K562 (cell line): ENCODE measurements around the gene C5AR2. TPM values are rescaled to one million over a fixed set of nuclear protein-coding genes. Genes with fewer than 3 reads are reported as not detected.

ENCODE experiments used
- polyA plus RNA-seq, 8 experiments: library from polyadenylated mRNA; depleted of rRNA in 4 of 8; stranded (reverse) in 5 of 8; unstranded in 3 of 8; fragments of >200 nt; fragmentation: Nextera tagmentation in 2 of 8; fragmentation: Illumina TruSeq in 1 of 8; extraction: Ambion mirVana in 2 of 8; extraction: Trizol in 1 of 8; gene quantifications; 2 replicates each; pipeline versions ENCODE4 v1.2.1 to v1.2.3, GENCODE V29; 2011 to 2014; ENCODE audit warnings: inconsistent platforms in 1 of 8, missing spikeins in 1 of 8
- total RNA-seq, 7 experiments: library from RNA; depleted of rRNA in 6 of 7; stranded (reverse); fragments of >200 nt in 6 of 7; fragmentation: Illumina TruSeq in 2 of 7; extraction: Trizol in 2 of 7; gene quantifications; 2 replicates each; pipeline versions ENCODE4 v1.2.1 to v1.2.3, GENCODE V29; 2011 to 2021; ENCODE audit warnings: low replicate concordance in 1 of 7
- TF ChIP-seq, protein P1 (sequence below): fragments of 450-650 bp; IDR thresholded peaks from 2 replicates; pipeline ENCODE4 v1.6.1; 2016; ENCODE audit warnings: mild to moderate bottlenecking, moderate library complexity
- TF ChIP-seq, protein P2 (sequence below), 2 experiments: fragments of 450-650 bp in 1 of 2; sonication (generic) in 1 of 2; formaldehyde crosslinking in 1 of 2; IDR thresholded peaks; 2 replicates each; pipeline versions ENCODE4 v1.7.1 to v1.9.0; 2016 to 2022; ENCODE audit warnings: inconsistent platforms in 1 of 2, mild to moderate bottlenecking in 1 of 2, missing genetic modification reagents in 1 of 2
- TF ChIP-seq, protein P3 (sequence below): fragments of 450-650 bp; IDR thresholded peaks from 2 replicates; pipeline ENCODE4 v1.6.1; 2016; ENCODE audit warnings: antibody characterized with exemption

Gene C5AR2
- total and polyA plus RNA-seq, 9 of the 15 experiments (the other 6 are each of a cell fraction or from before 2014, with no cell fraction given): 0.01 to 1.1 (median 0.13) TPM

DNA sequence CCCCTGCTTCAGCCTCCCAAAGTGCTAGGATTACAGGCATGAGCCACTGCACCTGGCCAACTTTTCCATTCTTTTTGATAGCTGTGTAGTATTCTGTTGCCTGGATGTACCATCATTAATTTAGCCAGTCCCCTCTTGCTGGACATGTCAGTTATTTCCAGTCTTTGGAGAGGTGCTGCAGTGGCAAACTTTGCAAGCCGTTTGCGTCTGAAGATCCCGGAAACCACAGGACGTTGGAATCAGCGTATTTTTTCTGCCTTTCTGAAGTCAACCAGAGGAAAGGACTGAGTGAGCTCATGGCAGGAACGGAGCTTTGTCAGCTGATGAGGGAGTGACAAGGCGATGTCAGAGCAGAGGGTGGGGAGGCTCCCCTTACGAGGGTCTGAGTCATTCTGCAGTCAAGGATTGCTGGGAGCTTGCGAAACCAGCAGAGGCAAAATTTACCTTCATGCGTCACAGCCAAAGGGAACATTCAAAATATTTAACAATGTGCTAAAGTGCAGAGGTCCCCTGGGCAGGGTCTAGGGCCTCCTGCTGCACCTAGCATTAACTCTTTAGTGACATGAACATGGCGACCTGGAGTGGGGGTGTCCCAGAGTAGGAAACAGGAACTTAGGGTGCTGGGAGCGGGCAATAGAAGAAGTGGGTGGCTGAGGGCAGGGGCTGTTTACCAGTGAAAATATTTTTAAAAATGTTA is 16.7 kb upstream of the C5AR2 start (continued):
- TF ChIP-seq, protein P1, sequence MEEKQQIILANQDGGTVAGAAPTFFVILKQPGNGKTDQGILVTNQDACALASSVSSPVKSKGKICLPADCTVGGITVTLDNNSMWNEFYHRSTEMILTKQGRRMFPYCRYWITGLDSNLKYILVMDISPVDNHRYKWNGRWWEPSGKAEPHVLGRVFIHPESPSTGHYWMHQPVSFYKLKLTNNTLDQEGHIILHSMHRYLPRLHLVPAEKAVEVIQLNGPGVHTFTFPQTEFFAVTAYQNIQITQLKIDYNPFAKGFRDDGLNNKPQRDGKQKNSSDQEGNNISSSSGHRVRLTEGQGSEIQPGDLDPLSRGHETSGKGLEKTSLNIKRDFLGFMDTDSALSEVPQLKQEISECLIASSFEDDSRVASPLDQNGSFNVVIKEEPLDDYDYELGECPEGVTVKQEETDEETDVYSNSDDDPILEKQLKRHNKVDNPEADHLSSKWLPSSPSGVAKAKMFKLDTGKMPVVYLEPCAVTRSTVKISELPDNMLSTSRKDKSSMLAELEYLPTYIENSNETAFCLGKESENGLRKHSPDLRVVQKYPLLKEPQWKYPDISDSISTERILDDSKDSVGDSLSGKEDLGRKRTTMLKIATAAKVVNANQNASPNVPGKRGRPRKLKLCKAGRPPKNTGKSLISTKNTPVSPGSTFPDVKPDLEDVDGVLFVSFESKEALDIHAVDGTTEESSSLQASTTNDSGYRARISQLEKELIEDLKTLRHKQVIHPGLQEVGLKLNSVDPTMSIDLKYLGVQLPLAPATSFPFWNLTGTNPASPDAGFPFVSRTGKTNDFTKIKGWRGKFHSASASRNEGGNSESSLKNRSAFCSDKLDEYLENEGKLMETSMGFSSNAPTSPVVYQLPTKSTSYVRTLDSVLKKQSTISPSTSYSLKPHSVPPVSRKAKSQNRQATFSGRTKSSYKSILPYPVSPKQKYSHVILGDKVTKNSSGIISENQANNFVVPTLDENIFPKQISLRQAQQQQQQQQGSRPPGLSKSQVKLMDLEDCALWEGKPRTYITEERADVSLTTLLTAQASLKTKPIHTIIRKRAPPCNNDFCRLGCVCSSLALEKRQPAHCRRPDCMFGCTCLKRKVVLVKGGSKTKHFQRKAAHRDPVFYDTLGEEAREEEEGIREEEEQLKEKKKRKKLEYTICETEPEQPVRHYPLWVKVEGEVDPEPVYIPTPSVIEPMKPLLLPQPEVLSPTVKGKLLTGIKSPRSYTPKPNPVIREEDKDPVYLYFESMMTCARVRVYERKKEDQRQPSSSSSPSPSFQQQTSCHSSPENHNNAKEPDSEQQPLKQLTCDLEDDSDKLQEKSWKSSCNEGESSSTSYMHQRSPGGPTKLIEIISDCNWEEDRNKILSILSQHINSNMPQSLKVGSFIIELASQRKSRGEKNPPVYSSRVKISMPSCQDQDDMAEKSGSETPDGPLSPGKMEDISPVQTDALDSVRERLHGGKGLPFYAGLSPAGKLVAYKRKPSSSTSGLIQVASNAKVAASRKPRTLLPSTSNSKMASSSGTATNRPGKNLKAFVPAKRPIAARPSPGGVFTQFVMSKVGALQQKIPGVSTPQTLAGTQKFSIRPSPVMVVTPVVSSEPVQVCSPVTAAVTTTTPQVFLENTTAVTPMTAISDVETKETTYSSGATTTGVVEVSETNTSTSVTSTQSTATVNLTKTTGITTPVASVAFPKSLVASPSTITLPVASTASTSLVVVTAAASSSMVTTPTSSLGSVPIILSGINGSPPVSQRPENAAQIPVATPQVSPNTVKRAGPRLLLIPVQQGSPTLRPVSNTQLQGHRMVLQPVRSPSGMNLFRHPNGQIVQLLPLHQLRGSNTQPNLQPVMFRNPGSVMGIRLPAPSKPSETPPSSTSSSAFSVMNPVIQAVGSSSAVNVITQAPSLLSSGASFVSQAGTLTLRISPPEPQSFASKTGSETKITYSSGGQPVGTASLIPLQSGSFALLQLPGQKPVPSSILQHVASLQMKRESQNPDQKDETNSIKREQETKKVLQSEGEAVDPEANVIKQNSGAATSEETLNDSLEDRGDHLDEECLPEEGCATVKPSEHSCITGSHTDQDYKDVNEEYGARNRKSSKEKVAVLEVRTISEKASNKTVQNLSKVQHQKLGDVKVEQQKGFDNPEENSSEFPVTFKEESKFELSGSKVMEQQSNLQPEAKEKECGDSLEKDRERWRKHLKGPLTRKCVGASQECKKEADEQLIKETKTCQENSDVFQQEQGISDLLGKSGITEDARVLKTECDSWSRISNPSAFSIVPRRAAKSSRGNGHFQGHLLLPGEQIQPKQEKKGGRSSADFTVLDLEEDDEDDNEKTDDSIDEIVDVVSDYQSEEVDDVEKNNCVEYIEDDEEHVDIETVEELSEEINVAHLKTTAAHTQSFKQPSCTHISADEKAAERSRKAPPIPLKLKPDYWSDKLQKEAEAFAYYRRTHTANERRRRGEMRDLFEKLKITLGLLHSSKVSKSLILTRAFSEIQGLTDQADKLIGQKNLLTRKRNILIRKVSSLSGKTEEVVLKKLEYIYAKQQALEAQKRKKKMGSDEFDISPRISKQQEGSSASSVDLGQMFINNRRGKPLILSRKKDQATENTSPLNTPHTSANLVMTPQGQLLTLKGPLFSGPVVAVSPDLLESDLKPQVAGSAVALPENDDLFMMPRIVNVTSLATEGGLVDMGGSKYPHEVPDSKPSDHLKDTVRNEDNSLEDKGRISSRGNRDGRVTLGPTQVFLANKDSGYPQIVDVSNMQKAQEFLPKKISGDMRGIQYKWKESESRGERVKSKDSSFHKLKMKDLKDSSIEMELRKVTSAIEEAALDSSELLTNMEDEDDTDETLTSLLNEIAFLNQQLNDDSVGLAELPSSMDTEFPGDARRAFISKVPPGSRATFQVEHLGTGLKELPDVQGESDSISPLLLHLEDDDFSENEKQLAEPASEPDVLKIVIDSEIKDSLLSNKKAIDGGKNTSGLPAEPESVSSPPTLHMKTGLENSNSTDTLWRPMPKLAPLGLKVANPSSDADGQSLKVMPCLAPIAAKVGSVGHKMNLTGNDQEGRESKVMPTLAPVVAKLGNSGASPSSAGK: peak; percentile 45; the same call in 1 of the 2 replicates
- TF ChIP-seq, protein P2, sequence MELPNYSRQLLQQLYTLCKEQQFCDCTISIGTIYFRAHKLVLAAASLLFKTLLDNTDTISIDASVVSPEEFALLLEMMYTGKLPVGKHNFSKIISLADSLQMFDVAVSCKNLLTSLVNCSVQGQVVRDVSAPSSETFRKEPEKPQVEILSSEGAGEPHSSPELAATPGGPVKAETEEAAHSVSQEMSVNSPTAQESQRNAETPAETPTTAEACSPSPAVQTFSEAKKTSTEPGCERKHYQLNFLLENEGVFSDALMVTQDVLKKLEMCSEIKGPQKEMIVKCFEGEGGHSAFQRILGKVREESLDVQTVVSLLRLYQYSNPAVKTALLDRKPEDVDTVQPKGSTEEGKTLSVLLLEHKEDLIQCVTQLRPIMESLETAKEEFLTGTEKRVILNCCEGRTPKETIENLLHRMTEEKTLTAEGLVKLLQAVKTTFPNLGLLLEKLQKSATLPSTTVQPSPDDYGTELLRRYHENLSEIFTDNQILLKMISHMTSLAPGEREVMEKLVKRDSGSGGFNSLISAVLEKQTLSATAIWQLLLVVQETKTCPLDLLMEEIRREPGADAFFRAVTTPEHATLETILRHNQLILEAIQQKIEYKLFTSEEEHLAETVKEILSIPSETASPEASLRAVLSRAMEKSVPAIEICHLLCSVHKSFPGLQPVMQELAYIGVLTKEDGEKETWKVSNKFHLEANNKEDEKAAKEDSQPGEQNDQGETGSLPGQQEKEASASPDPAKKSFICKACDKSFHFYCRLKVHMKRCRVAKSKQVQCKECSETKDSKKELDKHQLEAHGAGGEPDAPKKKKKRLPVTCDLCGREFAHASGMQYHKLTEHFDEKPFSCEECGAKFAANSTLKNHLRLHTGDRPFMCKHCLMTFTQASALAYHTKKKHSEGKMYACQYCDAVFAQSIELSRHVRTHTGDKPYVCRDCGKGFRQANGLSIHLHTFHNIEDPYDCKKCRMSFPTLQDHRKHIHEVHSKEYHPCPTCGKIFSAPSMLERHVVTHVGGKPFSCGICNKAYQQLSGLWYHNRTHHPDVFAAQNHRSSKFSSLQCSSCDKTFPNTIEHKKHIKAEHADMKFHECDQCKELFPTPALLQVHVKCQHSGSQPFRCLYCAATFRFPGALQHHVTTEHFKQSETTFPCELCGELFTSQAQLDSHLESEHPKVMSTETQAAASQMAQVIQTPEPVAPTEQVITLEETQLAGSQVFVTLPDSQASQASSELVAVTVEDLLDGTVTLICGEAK (IDR thresholded peaks at IDR 0.05): 0 out of 2 replicates have a peak, but pooled peaks have one; percentile 12
- TF ChIP-seq, protein P2 (CRISPR knock-in tag; IDR thresholded peaks at IDR 0.05): no peak
- TF ChIP-seq, protein P3, sequence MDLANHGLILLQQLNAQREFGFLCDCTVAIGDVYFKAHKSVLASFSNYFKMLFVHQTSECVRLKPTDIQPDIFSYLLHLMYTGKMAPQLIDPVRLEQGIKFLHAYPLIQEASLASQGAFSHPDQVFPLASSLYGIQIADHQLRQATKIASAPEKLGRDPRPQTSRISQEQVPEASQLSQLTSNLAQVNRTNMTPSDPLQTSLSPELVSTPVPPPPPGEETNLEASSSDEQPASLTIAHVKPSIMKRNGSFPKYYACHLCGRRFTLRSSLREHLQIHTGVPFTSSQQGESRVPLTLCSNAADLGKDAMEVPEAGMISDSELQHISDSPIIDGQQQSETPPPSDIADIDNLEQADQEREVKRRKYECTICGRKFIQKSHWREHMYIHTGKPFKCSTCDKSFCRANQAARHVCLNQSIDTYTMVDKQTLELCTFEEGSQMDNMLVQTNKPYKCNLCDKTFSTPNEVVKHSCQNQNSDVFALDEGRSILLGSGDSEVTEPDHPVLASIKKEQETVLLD: 0 out of 2 replicates have a peak, but pooled peaks have one; percentile 23
